Measurements from ENCODE around the gene RAPGEF5.

RAPGEF5 gene

DNA sequence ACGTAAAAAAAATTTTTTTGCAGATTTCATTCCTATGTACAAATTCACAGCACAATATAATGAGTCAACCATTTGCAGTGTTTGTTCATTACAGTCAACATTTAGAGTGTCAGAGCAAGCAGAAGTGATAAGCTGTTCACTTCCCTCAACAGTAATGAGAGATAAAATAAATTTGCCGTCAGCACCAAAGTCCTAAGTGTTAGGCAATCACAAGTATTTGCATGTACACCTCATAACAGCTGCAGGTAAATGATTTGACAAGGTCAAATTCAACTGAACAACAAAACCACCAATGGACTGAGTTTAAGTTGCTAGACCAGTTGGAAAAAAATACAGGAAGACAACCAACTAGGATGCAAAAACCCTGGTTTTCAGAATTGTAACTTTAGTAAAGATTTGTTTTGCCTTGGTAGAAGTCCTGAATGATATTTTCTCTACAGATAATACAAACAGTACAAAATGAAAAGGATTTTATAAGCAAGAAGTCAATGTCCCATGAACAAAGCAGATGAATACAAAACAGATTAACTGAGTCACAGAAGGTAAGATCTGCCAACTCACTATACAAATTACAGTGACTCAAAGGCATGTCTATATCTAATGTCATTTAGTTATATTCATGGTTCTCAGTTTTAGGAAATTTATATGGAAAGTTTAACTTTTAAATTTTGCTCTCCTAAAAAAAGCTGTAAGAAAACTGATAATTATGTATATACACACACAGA, 10.4 kb downstream of the RAPGEF5 start:
- CTCF ChIA-PET, result interaction anchor here (1.4 kb wide), 1 partner anchor 14 kb away, joined by 5 read pairs; no protein-coding TSS in a partner anchor
- TF ChIP-seq, protein P1, sequence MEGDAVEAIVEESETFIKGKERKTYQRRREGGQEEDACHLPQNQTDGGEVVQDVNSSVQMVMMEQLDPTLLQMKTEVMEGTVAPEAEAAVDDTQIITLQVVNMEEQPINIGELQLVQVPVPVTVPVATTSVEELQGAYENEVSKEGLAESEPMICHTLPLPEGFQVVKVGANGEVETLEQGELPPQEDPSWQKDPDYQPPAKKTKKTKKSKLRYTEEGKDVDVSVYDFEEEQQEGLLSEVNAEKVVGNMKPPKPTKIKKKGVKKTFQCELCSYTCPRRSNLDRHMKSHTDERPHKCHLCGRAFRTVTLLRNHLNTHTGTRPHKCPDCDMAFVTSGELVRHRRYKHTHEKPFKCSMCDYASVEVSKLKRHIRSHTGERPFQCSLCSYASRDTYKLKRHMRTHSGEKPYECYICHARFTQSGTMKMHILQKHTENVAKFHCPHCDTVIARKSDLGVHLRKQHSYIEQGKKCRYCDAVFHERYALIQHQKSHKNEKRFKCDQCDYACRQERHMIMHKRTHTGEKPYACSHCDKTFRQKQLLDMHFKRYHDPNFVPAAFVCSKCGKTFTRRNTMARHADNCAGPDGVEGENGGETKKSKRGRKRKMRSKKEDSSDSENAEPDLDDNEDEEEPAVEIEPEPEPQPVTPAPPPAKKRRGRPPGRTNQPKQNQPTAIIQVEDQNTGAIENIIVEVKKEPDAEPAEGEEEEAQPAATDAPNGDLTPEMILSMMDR (IDR thresholded peaks at IDR 0.05; ENCODE audit: control extremely low read depth, extremely low read depth, low read depth, missing control alignments), result no peak
- DNase-seq (ENCODE audit: extremely low spot score), result no peak
- POLR2A ChIA-PET, result no interaction called here

DNA sequence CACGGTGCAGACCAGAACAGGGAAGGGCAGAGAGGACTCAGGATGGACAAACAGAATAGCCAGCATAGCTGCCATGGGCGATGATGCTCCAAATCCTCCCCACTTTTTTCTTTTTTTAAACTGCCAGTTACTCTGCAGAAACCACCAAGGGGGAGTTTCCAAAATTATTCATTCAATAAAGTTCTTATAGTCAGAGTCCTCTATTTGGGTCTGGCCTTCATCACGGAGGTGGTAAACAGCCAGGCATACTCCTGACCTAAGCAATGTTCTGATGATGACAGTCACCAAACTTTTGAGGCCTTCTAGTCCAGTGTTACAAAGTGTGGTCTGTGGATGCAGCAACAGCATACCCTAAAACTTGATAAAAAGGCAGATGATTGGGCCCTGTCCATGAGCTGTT, 12.3 kb downstream of the RAPGEF5 start:
- CTCF ChIA-PET, result interaction anchor here (1.0 kb wide), 1 partner anchor 8 kb away, joined by 3 read pairs; no protein-coding TSS in a partner anchor
- no peak for DNase-seq (ENCODE audit: extremely low spot score)
- TF ChIP-seq, protein P1 (IDR thresholded peaks at IDR 0.05; ENCODE audit: control extremely low read depth, extremely low read depth, low read depth, missing control alignments), result no peak
- POLR2A ChIA-PET, result no interaction called here

DNA sequence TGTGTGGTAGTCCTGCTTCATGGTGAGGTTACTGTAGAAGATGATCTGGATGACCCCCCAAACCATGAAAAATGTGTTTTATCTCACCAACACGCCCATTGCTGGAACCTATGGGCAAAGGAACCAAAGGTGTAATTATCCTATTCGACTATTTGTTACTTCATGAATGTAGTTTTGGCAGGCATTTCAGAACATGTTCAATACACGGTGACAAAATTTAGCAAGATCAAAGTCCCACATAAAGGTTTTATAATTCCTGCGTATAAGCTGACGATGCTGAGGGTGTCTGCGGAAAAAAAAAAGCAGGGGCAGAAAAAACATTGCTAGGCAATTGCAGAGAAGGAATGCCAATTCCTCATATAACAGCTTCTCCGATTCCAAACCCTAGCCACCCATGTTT, 13.3 kb downstream of the RAPGEF5 start:
- no peak for DNase-seq (ENCODE audit: extremely low spot score)
- CTCF ChIA-PET, result interaction anchor here (1.1 kb wide), 1 partner anchor 19 kb away, joined by 4 read pairs; no protein-coding TSS in a partner anchor
- POLR2A ChIA-PET, result no interaction called here
- TF ChIP-seq, protein P1 (IDR thresholded peaks at IDR 0.05; ENCODE audit: control extremely low read depth, extremely low read depth, low read depth, missing control alignments), result no peak

DNA sequence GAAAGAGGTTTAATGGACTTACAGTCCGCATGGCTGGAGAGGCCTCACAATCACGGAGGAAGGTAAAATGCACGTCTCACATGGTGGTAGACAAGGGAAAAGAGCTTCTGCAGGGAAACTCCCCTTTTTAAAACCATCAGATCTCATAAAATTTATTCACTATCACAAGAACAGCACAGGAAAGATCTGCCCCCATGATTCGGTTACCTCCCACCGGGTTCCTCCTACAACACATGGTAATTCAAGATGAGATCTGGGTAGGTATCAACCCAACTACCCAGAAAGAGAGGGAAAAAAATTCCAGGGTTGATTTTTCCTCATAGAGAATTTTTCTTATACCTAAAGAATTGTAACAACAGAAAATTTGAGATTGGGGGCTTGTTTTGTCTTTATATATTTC, 13.9 kb downstream of the RAPGEF5 start:
- no peak for DNase-seq (ENCODE audit: extremely low spot score)
- POLR2A ChIA-PET, result no interaction called here
- TF ChIP-seq, protein P1 (IDR thresholded peaks at IDR 0.05; ENCODE audit: control extremely low read depth, extremely low read depth, low read depth, missing control alignments), result no peak
- CTCF ChIA-PET, result interaction anchor here (1.1 kb wide), 1 partner anchor 20 kb away, joined by 4 read pairs; no protein-coding TSS in a partner anchor

DNA sequence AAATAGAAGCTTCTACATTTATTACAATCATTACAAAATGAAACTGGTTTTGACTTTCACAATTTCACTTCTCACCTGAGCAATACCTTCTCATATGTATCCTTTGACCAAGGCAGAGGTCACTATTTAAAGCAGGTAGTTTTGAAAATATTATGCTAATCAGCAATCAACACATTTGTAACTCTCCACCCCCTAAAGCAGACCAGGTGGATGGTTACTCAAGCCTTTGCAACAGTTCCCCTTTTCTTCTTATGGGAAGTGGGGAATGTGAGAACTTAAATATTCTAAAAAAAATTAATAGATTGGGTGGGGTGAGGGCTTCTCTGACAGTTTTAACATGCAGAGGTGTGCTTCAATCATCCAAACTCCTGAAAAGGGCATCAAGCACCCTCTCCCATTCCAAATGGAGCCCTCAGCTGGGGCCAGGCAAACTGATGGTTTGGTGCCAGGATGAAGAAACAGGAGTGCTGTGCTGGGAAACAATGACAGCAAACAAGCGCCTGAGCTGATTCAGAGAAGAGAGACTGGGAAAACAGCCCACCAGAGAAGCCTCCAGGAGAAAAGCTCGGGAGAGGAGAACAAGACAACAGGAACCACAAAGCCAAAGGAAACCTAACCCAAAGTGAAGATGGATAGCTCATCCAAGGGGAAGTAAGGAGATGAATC, 17.1 kb downstream of the RAPGEF5 start:
- DNase-seq (ENCODE audit: extremely low spot score), result no peak
- ChIA-PET CTCF (interaction anchor here (0.8 to 2.5 kb wide), 2 partner anchors 9 to 230 kb away, joined by 4 to 8 read pairs; no protein-coding TSS in a partner anchor), POLR2A (no interaction called here)

DNA sequence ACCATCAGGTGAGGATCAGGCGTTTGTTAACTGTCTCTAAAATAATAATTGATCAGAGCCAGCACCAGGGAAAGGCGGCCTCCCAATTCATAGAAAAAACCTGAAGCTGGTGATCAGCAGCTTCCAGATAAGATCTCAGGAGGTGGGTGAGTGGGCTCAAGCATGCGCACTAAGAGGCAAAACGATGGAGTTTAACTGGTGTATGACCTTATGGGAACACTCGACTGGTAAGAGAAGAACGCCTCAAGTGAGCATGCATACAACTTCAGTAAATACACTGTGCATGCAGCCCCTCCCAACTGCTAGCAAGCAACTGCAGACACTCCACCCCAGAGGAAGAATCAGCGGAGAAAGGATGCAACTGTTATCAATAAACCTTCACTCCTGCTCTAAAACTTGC, 18.1 kb downstream of the RAPGEF5 start:
- TF ChIP-seq, protein P1 (IDR thresholded peaks at IDR 0.05; ENCODE audit: control extremely low read depth, extremely low read depth, low read depth, missing control alignments), result no peak
- ChIA-PET POLR2A (no interaction called here), CTCF (interaction anchor here (2.5 kb wide), 1 partner anchor 8 kb away, joined by 8 read pairs; no protein-coding TSS in a partner anchor)
- DNase-seq (ENCODE audit: extremely low spot score), result no peak

More for the DNA sequence above, 17.1 kb downstream of the RAPGEF5 start:
- TF ChIP-seq, protein P1 (IDR thresholded peaks at IDR 0.05; ENCODE audit: control extremely low read depth, extremely low read depth, low read depth, missing control alignments), result no peak
